Measurements from ENCODE around the gene LARP4B.

Gene LARP4B

DNA sequence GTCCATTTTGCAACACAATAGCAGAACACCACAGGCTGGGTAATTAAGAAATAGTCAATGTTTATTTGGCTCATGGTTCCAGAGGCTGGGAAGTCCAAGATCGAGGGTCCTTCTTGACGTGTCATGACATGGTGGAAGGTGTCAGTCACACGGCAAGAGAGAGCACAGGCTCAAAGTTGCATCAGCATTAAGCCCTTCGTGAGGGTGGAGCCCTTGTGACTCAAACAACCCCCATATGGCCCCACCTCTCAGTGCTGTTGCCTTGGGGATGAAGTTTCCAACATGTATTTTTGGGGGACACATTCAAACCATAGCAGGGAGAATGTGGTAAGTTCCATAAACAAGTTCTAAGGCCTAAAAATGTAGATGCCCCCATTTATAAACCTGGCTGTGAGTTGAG lies 32.1 kb upstream of the LARP4B start:
- Mint-ChIP-seq H3K27ac (no peak overlapping the region), H3K4me3 (no peak overlapping the region), H3K36me3 (ENCODE audit: low read depth) (no peaks in the 10 kb centered on the region), H3K27me3 (ENCODE audit: low read depth) (peaks cover 12% of the 10 kb centered on the region), H3K9me3 (no peaks in the 10 kb centered on the region), H3K4me1 (no peaks in the 10 kb centered on the region)
- TF ChIP-seq, protein P1, sequence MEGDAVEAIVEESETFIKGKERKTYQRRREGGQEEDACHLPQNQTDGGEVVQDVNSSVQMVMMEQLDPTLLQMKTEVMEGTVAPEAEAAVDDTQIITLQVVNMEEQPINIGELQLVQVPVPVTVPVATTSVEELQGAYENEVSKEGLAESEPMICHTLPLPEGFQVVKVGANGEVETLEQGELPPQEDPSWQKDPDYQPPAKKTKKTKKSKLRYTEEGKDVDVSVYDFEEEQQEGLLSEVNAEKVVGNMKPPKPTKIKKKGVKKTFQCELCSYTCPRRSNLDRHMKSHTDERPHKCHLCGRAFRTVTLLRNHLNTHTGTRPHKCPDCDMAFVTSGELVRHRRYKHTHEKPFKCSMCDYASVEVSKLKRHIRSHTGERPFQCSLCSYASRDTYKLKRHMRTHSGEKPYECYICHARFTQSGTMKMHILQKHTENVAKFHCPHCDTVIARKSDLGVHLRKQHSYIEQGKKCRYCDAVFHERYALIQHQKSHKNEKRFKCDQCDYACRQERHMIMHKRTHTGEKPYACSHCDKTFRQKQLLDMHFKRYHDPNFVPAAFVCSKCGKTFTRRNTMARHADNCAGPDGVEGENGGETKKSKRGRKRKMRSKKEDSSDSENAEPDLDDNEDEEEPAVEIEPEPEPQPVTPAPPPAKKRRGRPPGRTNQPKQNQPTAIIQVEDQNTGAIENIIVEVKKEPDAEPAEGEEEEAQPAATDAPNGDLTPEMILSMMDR (IDR thresholded peaks at IDR 0.05; ENCODE audit: unreplicated experiment in 3 of 3), result no peak

DNA sequence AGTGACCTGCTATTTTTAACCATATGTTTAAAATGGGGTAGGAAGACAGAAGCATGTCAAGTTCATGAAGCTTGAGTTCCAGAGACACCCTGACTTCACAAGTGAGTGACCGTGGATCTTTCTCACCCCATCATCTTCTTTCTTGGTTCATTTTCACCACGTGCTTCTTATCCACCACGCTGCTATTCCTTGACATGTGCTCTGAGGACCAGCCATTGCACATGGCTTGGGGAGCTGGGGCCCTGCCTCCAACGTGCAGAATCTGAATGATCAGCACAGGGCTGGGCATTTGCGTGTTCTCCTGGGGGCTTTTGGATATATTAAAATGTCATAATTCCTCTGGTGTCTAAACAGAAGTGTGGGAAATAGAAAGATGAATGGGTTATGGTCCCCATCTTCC lies 31.7 kb upstream of the LARP4B start:
- Mint-ChIP-seq H3K4me1 (no peaks in the 10 kb centered on the region), H3K27me3 (ENCODE audit: low read depth) (peaks cover 15% of the 10 kb centered on the region), H3K36me3 (ENCODE audit: low read depth) (no peaks in the 10 kb centered on the region), H3K4me3 (no peak overlapping the region), H3K9me3 (no peaks in the 10 kb centered on the region), H3K27ac (no peak overlapping the region)
- TF ChIP-seq, protein P1 (IDR thresholded peaks at IDR 0.05; ENCODE audit: unreplicated experiment in 3 of 3), result no peak

DNA sequence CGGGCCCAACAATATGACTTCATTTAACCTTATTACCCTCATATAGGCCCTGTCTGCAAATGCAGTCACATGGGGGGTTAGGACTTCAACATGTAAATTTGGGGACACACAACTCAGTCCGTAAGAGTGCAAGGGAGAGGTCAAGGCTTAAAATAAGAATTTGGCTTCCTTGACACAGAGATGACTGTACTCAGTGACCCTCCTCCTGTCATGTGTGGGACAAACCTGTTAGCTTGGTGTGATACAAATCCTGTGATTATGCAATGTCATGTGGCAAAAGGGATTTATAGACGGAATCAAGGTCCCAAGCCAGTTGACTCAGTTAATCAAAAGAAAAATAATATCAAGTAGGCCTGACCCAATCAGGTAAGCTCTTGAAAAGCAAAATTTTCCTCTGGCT lies 30.8 kb upstream of the LARP4B start:
- H3K27me3 Mint-ChIP-seq (ENCODE audit: low read depth), result peaks cover 15% of the 10 kb centered on the region
- H3K27ac Mint-ChIP-seq, result no peak overlapping the region
- no peaks in the 10 kb centered on the region for H3K36me3 Mint-ChIP-seq (ENCODE audit: low read depth)
- no peak overlapping the region for H3K4me3 Mint-ChIP-seq
- no peaks in the 10 kb centered on the region for H3K4me1 Mint-ChIP-seq
- no peaks in the 10 kb centered on the region for H3K9me3 Mint-ChIP-seq
- TF ChIP-seq, protein P1 (IDR thresholded peaks at IDR 0.05; ENCODE audit: unreplicated experiment in 3 of 3), result no peak

DNA sequence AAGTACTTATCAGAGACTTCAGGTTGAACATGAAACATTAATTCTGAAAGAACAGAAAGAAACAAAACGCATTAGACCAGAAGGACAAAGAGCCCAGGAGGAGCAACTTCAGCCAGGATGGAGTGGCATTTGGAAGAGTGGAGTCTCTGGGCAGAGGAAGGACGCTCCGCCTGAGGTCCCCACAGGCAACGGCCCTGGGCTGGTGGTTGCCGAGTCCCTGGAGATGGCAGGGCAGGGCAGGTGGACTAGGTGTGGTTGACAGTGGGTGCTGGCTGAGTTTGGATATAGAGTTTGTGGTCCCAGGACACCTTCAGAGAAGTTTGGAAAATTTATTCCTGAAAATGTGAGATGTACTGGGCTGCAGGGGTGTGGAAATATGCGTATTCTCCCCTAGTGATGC lies 27.4 kb upstream of the LARP4B start:
- H3K4me1 Mint-ChIP-seq, result no peaks in the 10 kb centered on the region
- H3K27me3 Mint-ChIP-seq (ENCODE audit: low read depth), result peaks cover 18% of the 10 kb centered on the region
- H3K9me3 Mint-ChIP-seq, result no peaks in the 10 kb centered on the region
- TF ChIP-seq, protein P1 (IDR thresholded peaks at IDR 0.05; ENCODE audit: unreplicated experiment in 3 of 3), result no peak
- H3K36me3 Mint-ChIP-seq (ENCODE audit: low read depth), result no peaks in the 10 kb centered on the region
- H3K4me3 Mint-ChIP-seq, result no peak overlapping the region
- H3K27ac Mint-ChIP-seq, result no peak overlapping the region

DNA sequence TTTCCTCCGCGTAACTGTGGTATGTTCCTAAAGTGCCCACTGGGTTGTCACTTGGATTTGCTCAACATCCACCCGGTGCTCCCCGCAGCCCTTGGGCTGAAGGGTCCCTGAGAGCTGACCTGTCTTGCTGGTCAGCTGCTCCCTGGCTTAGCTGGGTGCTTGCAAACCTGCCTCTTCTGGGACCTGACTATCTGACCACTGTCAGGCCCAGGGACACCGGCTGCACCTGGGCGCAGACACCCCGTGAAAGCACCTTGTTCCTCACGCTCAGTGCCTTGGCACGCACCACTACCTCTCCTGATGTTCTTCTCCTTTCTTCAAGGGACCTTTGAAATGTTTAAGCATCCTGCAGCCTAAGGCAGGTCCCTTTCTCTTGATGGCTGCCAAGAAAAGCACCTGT lies 26.6 kb upstream of the LARP4B start:
- H3K4me1 Mint-ChIP-seq, result no peaks in the 10 kb centered on the region
- H3K27ac Mint-ChIP-seq, result no peak overlapping the region
- H3K27me3 Mint-ChIP-seq (ENCODE audit: low read depth), result peaks cover 22% of the 10 kb centered on the region
- no peaks in the 10 kb centered on the region for H3K36me3 Mint-ChIP-seq (ENCODE audit: low read depth)
- no peak overlapping the region for H3K4me3 Mint-ChIP-seq
- TF ChIP-seq, protein P1 (IDR thresholded peaks at IDR 0.05; ENCODE audit: unreplicated experiment in 3 of 3), result no peak
- no peaks in the 10 kb centered on the region for H3K9me3 Mint-ChIP-seq

DNA sequence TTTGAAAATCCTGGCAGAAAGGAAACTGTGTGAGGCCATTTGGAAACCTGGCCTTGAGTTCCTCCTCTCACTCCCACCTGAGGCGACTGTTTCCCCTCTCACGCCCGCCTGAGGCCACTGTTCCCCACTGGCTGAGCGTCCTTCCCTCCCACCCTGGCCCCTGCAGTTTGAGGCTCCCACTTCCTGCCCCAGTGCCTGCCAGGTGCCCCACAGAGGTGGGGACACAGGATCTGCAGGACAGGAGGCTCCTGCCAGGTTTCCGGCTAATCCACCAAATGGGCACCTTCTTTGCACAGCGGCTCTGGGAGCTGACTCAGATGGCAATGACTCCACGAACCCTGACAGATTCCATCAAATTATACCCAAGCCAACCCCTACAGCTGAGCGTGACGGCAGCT lies 24.3 kb upstream of the LARP4B start:
- TF ChIP-seq, protein P1 (IDR thresholded peaks at IDR 0.05; ENCODE audit: unreplicated experiment in 3 of 3), result no peak
- no peak overlapping the region for H3K27ac Mint-ChIP-seq
- H3K36me3 Mint-ChIP-seq (ENCODE audit: low read depth), result no peaks in the 10 kb centered on the region
- no peaks in the 10 kb centered on the region for H3K9me3 Mint-ChIP-seq
- peaks cover 22% of the 10 kb centered on the region for H3K27me3 Mint-ChIP-seq (ENCODE audit: low read depth)
- no peak overlapping the region for H3K4me3 Mint-ChIP-seq
- H3K4me1 Mint-ChIP-seq, result no peaks in the 10 kb centered on the region
